NCI-H146 treated with DMSO at 0.1 percent for 48 hours (cell line): Measurements from ENCODE around the gene PNMA1.
"Not testable (repeated sequence)": the region's sequence is repeated elsewhere in the genome, so short reads cannot be mapped to it uniquely, and the experiment has no call there.

Experiments used
- DNase-seq: peaks from one replicate; lab custom pipeline; 2025; ENCODE audit not compliant: unreplicated experiment; lab: John Stamatoyannopoulos, UW

PNMA1 gene

GRCh38 chr14:73718418-73719251, 4.5 kb upstream of the PNMA1 start:
- no peak for DNase-seq

- DNase-seq, result no peak
Observed at GRCh38 chr14:73717711-73718417, 3.7 kb upstream of the PNMA1 start.

GRCh38 chr14:73717266-73717665, 3.1 kb upstream of the PNMA1 start:
- DNase-seq, result no peak

- DNase-seq, result no peak
Observed at GRCh38 chr14:73715707-73716106, 1.5 kb upstream of the PNMA1 start.

- peak; percentile 35 for DNase-seq
Observed at GRCh38 chr14:73714656-73715081, 485 bp upstream of the PNMA1 start.

GRCh38 chr14:73713206-73713802, 880 bp downstream of the PNMA1 start:
- DNase-seq, result no peak

- DNase-seq, result peak; percentile 17
Observed at GRCh38 chr14:73712540-73713180, 1.5 kb downstream of the PNMA1 start.

GRCh38 chr14:73712071-73712506, 2.1 kb downstream of the PNMA1 start:
- DNase-seq, result no peak

- no peak for DNase-seq
Observed at GRCh38 chr14:73710737-73711136, 3.4 kb downstream of the PNMA1 start.

GRCh38 chr14:73709904-73710469, 4.2 kb downstream of the PNMA1 start:
- no peak for DNase-seq

- DNase-seq, result not testable (repeated sequence)
Observed at GRCh38 chr14:73708076-73708475, 6.1 kb downstream of the PNMA1 start.

GRCh38 chr14:73700325-73700724, 13.9 kb downstream of the PNMA1 start:
- DNase-seq, result no peak

- DNase-seq, result no peak
Observed at GRCh38 chr14:73696466-73697400, 17.5 kb downstream of the PNMA1 start.

- DNase-seq, result no peak
Observed at GRCh38 chr14:73695997-73696396, 18.2 kb downstream of the PNMA1 start.

GRCh38 chr14:73695082-73695481, 19.1 kb downstream of the PNMA1 start:
- no peak for DNase-seq

- DNase-seq, result no peak
Observed at GRCh38 chr14:73694083-73694482, 20.1 kb downstream of the PNMA1 start.

GRCh38 chr14:73686901-73687300, 27.3 kb downstream of the PNMA1 start:
- no peak for DNase-seq

GRCh38 chr14:73685328-73685727, 28.9 kb downstream of the PNMA1 start:
- DNase-seq, result no peak

- no peak for DNase-seq
Observed at GRCh38 chr14:73684627-73685026, 29.6 kb downstream of the PNMA1 start.

- no peak for DNase-seq
Observed at GRCh38 chr14:73680821-73681220, 33.4 kb downstream of the PNMA1 start.
